ENCODE results near the gene JARID2.

The JARID2 gene

GRCh38 chr6:15316754-15317153, 70.9 kb downstream of the JARID2 start:
- no peak for DNase-seq (ENCODE audit: low spot score)
- in situ Hi-C loops (cut with MboI; ENCODE audit: low pct_unique_long_range_greater_than_20kb, low sequenced_read_pairs, unreplicated experiment): no loop called here
- no peak for TF ChIP-seq CTCF (IDR thresholded peaks at IDR 0.05; ENCODE audit: extremely low read depth, insufficient read depth, missing control alignments)

- TF ChIP-seq CTCF (IDR thresholded peaks at IDR 0.05; ENCODE audit: extremely low read depth, insufficient read depth, missing control alignments): no peak
- DNase-seq (ENCODE audit: low spot score): no peak
- in situ Hi-C loops (cut with MboI; ENCODE audit: low pct_unique_long_range_greater_than_20kb, low sequenced_read_pairs, unreplicated experiment): no loop called here
Measured at GRCh38 chr6:15317251-15317650, 71.4 kb downstream of the JARID2 start.

GRCh38 chr6:15317934-15318902, 72.3 kb downstream of the JARID2 start:
- no peak for DNase-seq (ENCODE audit: low spot score)
- TF ChIP-seq CTCF (IDR thresholded peaks at IDR 0.05; ENCODE audit: extremely low read depth, insufficient read depth, missing control alignments): no peak
- in situ Hi-C loops (cut with MboI; ENCODE audit: low pct_unique_long_range_greater_than_20kb, low sequenced_read_pairs, unreplicated experiment): no loop called here

GRCh38 chr6:15319677-15320076, 73.8 kb downstream of the JARID2 start:
- in situ Hi-C loops (cut with MboI; ENCODE audit: low pct_unique_long_range_greater_than_20kb, low sequenced_read_pairs, unreplicated experiment): no loop called here
- no peak for TF ChIP-seq CTCF (IDR thresholded peaks at IDR 0.05; ENCODE audit: extremely low read depth, insufficient read depth, missing control alignments)

GRCh38 chr6:15320693-15321092, 74.8 kb downstream of the JARID2 start:
- no peak for TF ChIP-seq CTCF (IDR thresholded peaks at IDR 0.05; ENCODE audit: extremely low read depth, insufficient read depth, missing control alignments)
- in situ Hi-C loops (cut with MboI; ENCODE audit: low pct_unique_long_range_greater_than_20kb, low sequenced_read_pairs, unreplicated experiment): no loop called here
- DNase-seq (ENCODE audit: low spot score): no peak

More at GRCh38 chr6:15319677-15320076, 73.8 kb downstream of the JARID2 start:
- no peak for DNase-seq (ENCODE audit: low spot score)

GRCh38 chr6:15322184-15322583, 76.3 kb downstream of the JARID2 start:
- no peak for TF ChIP-seq CTCF (IDR thresholded peaks at IDR 0.05; ENCODE audit: extremely low read depth, insufficient read depth, missing control alignments)
- no peak for DNase-seq (ENCODE audit: low spot score)
- in situ Hi-C loops (cut with MboI; ENCODE audit: low pct_unique_long_range_greater_than_20kb, low sequenced_read_pairs, unreplicated experiment): no loop called here
